ENCODE results near the gene CDRT4. TPM values are rescaled to one million over a fixed set of nuclear protein-coding genes. Genes with fewer than 3 reads are reported as not detected.

CDRT4 gene
- 21.0 TPM for total RNA-seq
- polyA plus RNA-seq, result 1 to 10 TPM in 3 of 4 donors, under 1 TPM in 1; 0.22 to 1.8 (median 1.5) TPM

- Histone ChIP-seq H3K27ac (ENCODE audit: insufficient read depth, low read length, poor library complexity, severe bottlenecking) (no peak within 1 kb of the TSS), H3K36me3 (ENCODE audit: control insufficient read depth, insufficient read depth, low read length) (no peaks in the 10 kb centered on the region), H3K9me3 (ENCODE audit: control insufficient read depth in 2 of 2, low read length in 2 of 2) (no peaks in the 10 kb centered on the region), H3K4me3 (ENCODE audit: low read depth, low read length) (no peak within 1 kb of the TSS), H3K4me1 (ENCODE audit: control insufficient read depth, insufficient read depth, low read length, poor library complexity, severe bottlenecking) (no peaks in the 10 kb centered on the region), H3K27me3 (ENCODE audit: control insufficient read depth, insufficient read depth, low read length) (no peaks in the 10 kb centered on the region)
- peaks cover 23% of the 10 kb centered on the region for H3K36me3 Mint-ChIP-seq
- peaks cover 0 to 2% (median 0%) of the 10 kb centered on the region in 7 donors for H3K9me3 Mint-ChIP-seq
- H3K27ac Mint-ChIP-seq, result peak within 1 kb of the TSS in 2 of 3 donors; percentile 11 to 39
- DNase-seq (no peak), ATAC-seq (ENCODE audit: low read depth in 2 of 2) (no peak)
- H3K4me1 Mint-ChIP-seq, result no peaks in the 10 kb centered on the region
- no peak within 1 kb of the TSS for H3K4me3 Mint-ChIP-seq
- no peaks in the 10 kb centered on the region for H3K27me3 Mint-ChIP-seq
These were observed at the start of gene CDRT4 for GRCh38 chr17:15467592-15467991. Gene CDRT4, minus strand, starts transcription at chr17:15467621. Its CDS starts 27,383 bp downstream, at chr17:15440238.

- Histone ChIP-seq H3K27me3 (ENCODE audit: control insufficient read depth, insufficient read depth, low read length) (no peaks in the 10 kb centered on the region), H3K4me1 (ENCODE audit: control insufficient read depth, insufficient read depth, low read length, poor library complexity, severe bottlenecking) (no peaks in the 10 kb centered on the region), H3K27ac (ENCODE audit: insufficient read depth, low read length, poor library complexity, severe bottlenecking) (no peak overlapping the region), H3K36me3 (ENCODE audit: control insufficient read depth, insufficient read depth, low read length) (peaks cover 42% of the 10 kb centered on the region), H3K9me3 (ENCODE audit: control insufficient read depth in 2 of 2, low read length in 2 of 2) (no peaks in the 10 kb centered on the region), H3K4me3 (ENCODE audit: low read depth, low read length) (no peak overlapping the region)
- ATAC-seq (ENCODE audit: low read depth in 2 of 2) (no peak), DNase-seq (no peak)
- H3K27me3 Mint-ChIP-seq, result no peaks in the 10 kb centered on the region
- H3K27ac Mint-ChIP-seq, result peak overlapping the region in 2 of 3 donors; percentile 11 to 85
- H3K36me3 Mint-ChIP-seq, result peaks cover 57% of the 10 kb centered on the region
- no peak overlapping the region for H3K4me3 Mint-ChIP-seq
- peaks cover 0 to 14% (median 0%) of the 10 kb centered on the region in 4 donors for H3K4me1 Mint-ChIP-seq
- no peaks in the 10 kb centered on the region for H3K9me3 Mint-ChIP-seq
These were observed 48.7 kb upstream of the CDRT4 start for GRCh38 chr17:15516150-15516549.

- H3K27me3 ChIP-seq (ENCODE audit: control insufficient read depth, insufficient read depth, low read length), result no peaks in the 10 kb centered on the region
- H3K4me1 ChIP-seq (ENCODE audit: control insufficient read depth, insufficient read depth, low read length, poor library complexity, severe bottlenecking), result no peaks in the 10 kb centered on the region
- Mint-ChIP-seq H3K27ac (no peak overlapping the region), H3K4me1 (peaks cover 0 to 20% (median 2%) of the 10 kb centered on the region in 4 donors), H3K27me3 (no peaks in the 10 kb centered on the region), H3K36me3 (peaks cover 65% of the 10 kb centered on the region), H3K9me3 (no peaks in the 10 kb centered on the region), H3K4me3 (no peak overlapping the region)
- H3K36me3 ChIP-seq (ENCODE audit: control insufficient read depth, insufficient read depth, low read length), result peaks cover 42% of the 10 kb centered on the region
- ATAC-seq (ENCODE audit: low read depth in 2 of 2), result no peak
- H3K4me3 ChIP-seq (ENCODE audit: low read depth, low read length), result no peak overlapping the region
- H3K27ac ChIP-seq (ENCODE audit: insufficient read depth, low read length, poor library complexity, severe bottlenecking), result no peak overlapping the region
- no peaks in the 10 kb centered on the region for H3K9me3 ChIP-seq (ENCODE audit: control insufficient read depth in 2 of 2, low read length in 2 of 2)
- no peak for DNase-seq
These were observed 47.0 kb upstream of the CDRT4 start for GRCh38 chr17:15514469-15514868.

- Mint-ChIP-seq H3K27me3 (no peaks in the 10 kb centered on the region), H3K4me3 (no peak overlapping the region), H3K27ac (no peak overlapping the region), H3K9me3 (no peaks in the 10 kb centered on the region), H3K36me3 (peaks cover 63% of the 10 kb centered on the region), H3K4me1 (peaks cover 0 to 20% (median 2%) of the 10 kb centered on the region in 4 donors)
- DNase-seq (no peak), ATAC-seq (ENCODE audit: low read depth in 2 of 2) (no peak)
- Histone ChIP-seq H3K9me3 (ENCODE audit: control insufficient read depth in 2 of 2, low read length in 2 of 2) (no peaks in the 10 kb centered on the region), H3K4me1 (ENCODE audit: control insufficient read depth, insufficient read depth, low read length, poor library complexity, severe bottlenecking) (no peaks in the 10 kb centered on the region), H3K27me3 (ENCODE audit: control insufficient read depth, insufficient read depth, low read length) (no peaks in the 10 kb centered on the region), H3K36me3 (ENCODE audit: control insufficient read depth, insufficient read depth, low read length) (peaks cover 45% of the 10 kb centered on the region), H3K27ac (ENCODE audit: insufficient read depth, low read length, poor library complexity, severe bottlenecking) (no peak overlapping the region), H3K4me3 (ENCODE audit: low read depth, low read length) (no peak overlapping the region)
These were observed 46.5 kb upstream of the CDRT4 start for GRCh38 chr17:15513856-15514459.

- H3K36me3 ChIP-seq (ENCODE audit: control insufficient read depth, insufficient read depth, low read length), result peaks cover 44% of the 10 kb centered on the region
- no peaks in the 10 kb centered on the region for H3K27me3 Mint-ChIP-seq
- H3K4me1 Mint-ChIP-seq, result peaks cover 0 to 20% (median 2%) of the 10 kb centered on the region in 4 donors
- H3K27me3 ChIP-seq (ENCODE audit: control insufficient read depth, insufficient read depth, low read length), result no peaks in the 10 kb centered on the region
- no peak overlapping the region for H3K4me3 Mint-ChIP-seq
- ATAC-seq (ENCODE audit: low read depth in 2 of 2), result no peak
- no peak overlapping the region for H3K4me3 ChIP-seq (ENCODE audit: low read depth, low read length)
- DNase-seq, result no peak
- H3K4me1 ChIP-seq (ENCODE audit: control insufficient read depth, insufficient read depth, low read length, poor library complexity, severe bottlenecking), result no peaks in the 10 kb centered on the region
- no peak overlapping the region for H3K27ac ChIP-seq (ENCODE audit: insufficient read depth, low read length, poor library complexity, severe bottlenecking)
- no peaks in the 10 kb centered on the region for H3K9me3 Mint-ChIP-seq
- no peak overlapping the region for H3K27ac Mint-ChIP-seq
- peaks cover 65% of the 10 kb centered on the region for H3K36me3 Mint-ChIP-seq
- H3K9me3 ChIP-seq (ENCODE audit: control insufficient read depth in 2 of 2, low read length in 2 of 2), result no peaks in the 10 kb centered on the region
These were observed 45.8 kb upstream of the CDRT4 start for GRCh38 chr17:15513058-15513791.

- H3K4me1 Mint-ChIP-seq, result peaks cover 0 to 20% (median 2%) of the 10 kb centered on the region in 4 donors
- H3K4me1 ChIP-seq (ENCODE audit: control insufficient read depth, insufficient read depth, low read length, poor library complexity, severe bottlenecking), result no peaks in the 10 kb centered on the region
- ATAC-seq (ENCODE audit: low read depth in 2 of 2), result no peak
These were observed 44.8 kb upstream of the CDRT4 start for GRCh38 chr17:15512071-15512709.

GRCh38 chr17:15511142-15511541 is 43.7 kb upstream of the CDRT4 start:
- peaks cover 36% of the 10 kb centered on the region for H3K36me3 ChIP-seq (ENCODE audit: control insufficient read depth, insufficient read depth, low read length)
- H3K27ac Mint-ChIP-seq, result no peak overlapping the region
- DNase-seq (no peak), ATAC-seq (ENCODE audit: low read depth in 2 of 2) (no peak)
- H3K4me3 Mint-ChIP-seq, result no peak overlapping the region
- H3K4me3 ChIP-seq (ENCODE audit: low read depth, low read length), result no peak overlapping the region
- no peaks in the 10 kb centered on the region for H3K9me3 Mint-ChIP-seq
- H3K9me3 ChIP-seq (ENCODE audit: control insufficient read depth in 2 of 2, low read length in 2 of 2), result no peaks in the 10 kb centered on the region
- H3K4me1 Mint-ChIP-seq, result peaks cover 0 to 20% (median 2%) of the 10 kb centered on the region in 4 donors
- no peak overlapping the region for H3K27ac ChIP-seq (ENCODE audit: insufficient read depth, low read length, poor library complexity, severe bottlenecking)
- H3K27me3 ChIP-seq (ENCODE audit: control insufficient read depth, insufficient read depth, low read length), result no peaks in the 10 kb centered on the region
- H3K36me3 Mint-ChIP-seq, result peaks cover 69% of the 10 kb centered on the region
- H3K4me1 ChIP-seq (ENCODE audit: control insufficient read depth, insufficient read depth, low read length, poor library complexity, severe bottlenecking), result no peaks in the 10 kb centered on the region
- H3K27me3 Mint-ChIP-seq, result no peaks in the 10 kb centered on the region

More at GRCh38 chr17:15512071-15512709, 44.8 kb upstream of the CDRT4 start:
- peaks cover 41% of the 10 kb centered on the region for H3K36me3 ChIP-seq (ENCODE audit: control insufficient read depth, insufficient read depth, low read length)
- Mint-ChIP-seq H3K27ac (no peak overlapping the region), H3K27me3 (no peaks in the 10 kb centered on the region), H3K9me3 (no peaks in the 10 kb centered on the region), H3K36me3 (peaks cover 69% of the 10 kb centered on the region), H3K4me3 (no peak overlapping the region)
- H3K27me3 ChIP-seq (ENCODE audit: control insufficient read depth, insufficient read depth, low read length), result no peaks in the 10 kb centered on the region
- H3K9me3 ChIP-seq (ENCODE audit: control insufficient read depth in 2 of 2, low read length in 2 of 2), result no peaks in the 10 kb centered on the region
- no peak overlapping the region for H3K27ac ChIP-seq (ENCODE audit: insufficient read depth, low read length, poor library complexity, severe bottlenecking)
- DNase-seq, result no peak
- H3K4me3 ChIP-seq (ENCODE audit: low read depth, low read length), result no peak overlapping the region
